HG03342 (cell line): ENCODE data around the gene DDX56.
A peak's percentile ranks its signal among the peaks of the same experiment; 100 is the strongest.

Experiments
- ATAC-seq: cut with Tn5 transposase; IDR thresholded peaks from one replicate; pipeline ENCODE4 v1.9.1; 2021; ENCODE audit warnings: mild to moderate bottlenecking, moderate library complexity; ENCODE audit not compliant: unreplicated experiment

Gene DDX56

DNA sequence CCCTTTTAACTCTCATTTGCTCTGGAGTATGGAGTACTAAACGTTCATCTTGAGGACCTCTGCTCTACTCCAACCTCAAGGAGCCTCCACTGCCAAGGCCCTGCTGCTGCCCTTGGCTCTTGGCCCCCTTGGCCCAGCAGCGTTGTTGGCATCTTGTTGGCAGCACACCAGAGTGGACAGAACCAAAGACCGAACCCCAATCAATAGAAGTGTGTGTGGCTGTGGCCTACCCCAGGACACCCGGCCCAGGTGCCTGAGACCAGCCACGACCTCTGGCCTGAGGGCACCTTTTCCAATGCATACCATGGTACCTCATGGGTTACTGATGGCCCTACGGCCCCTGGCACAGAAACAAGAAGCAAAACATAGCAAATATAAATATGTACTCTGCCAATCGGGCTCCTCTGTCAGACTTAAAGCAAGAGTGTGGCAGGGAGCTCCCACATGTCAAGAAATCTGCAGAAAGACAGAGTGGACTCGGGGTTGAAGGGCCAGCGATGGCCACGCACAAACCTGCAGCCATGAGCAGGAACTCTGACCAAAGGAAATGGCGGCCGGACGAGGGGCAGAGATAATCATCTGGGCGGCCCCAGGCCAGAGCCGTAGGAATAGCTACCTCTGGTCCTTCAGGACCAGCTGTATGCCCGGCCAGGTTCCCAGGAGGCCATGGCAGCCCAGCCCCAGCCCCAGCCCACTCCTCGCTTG lies 35.5 kb downstream of the DDX56 start:
- no peak for ATAC-seq

DNA sequence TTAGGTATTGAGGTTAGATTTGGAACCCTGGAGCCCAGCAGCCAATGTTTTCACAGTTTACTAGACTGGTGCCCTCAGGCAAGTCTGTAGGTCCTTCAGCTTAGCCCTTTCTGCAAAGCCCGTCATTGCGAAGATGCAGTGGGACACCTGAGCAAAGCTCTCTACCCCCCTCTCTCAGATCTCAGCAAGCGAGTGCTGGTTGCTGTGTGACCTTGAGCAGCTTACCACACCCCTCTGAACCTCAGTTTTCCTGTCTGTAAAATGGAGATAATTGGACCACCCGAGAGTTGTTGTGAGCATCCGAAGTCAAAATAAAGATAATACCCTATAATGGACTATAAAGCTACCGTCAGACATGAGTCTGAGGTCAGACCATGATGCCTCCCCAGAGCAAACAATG lies 36.3 kb downstream of the DDX56 start:
- ATAC-seq = no peak

DNA sequence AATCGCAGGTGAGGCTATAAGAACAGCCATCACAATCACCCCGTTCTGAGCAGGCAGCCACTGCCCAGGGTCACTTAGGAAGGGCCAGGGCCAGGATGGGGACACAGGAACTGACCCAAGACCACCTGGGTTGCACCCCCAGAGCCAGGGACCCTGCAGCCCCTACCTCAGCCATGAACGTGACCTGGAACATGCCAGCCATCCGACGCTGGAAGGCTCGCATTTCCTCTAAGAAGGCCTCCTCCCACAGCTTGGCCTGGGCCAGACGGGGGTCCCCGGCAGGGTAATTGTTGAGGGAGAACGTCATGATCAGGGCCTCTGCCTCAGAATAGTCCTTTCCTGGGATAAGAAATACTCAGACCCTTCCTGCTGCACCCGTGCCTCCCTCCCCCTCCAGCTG lies 37.6 kb downstream of the DDX56 start:
- ATAC-seq = no peak

DNA sequence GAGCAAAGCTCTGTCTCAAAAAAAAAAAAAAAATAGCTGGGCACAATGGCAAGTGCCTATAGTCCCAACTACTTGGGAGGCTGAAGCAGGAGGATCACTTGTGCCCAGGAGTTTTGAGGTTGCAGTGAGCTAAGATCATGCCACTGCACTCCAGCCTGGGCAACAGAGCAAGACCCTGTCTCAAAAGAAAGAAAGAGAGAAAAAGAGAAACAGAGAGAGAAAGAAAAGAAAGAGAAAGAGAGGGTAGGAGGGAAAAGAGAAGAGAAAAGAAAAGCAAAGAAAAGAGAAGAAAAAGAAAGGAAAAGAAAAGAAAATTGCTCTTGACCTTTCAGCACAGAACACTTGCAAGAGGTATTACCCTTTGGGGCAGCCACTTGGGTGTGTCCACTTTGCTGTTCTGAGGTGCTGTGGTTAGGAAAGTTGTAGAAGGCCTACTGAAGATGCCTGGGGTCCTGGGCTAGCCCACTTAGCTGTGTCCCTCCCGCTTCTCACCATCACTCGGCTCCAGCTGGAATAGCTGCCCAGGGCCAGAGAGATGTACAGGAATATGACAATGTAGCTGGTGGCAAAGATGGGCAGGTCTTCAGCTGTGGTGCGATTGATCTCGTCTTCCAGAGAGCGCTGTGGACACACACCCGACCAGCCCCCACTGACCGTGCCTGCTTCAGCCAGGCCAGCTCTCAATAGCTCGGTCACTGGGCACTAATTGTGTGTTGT lies 38.2 kb downstream of the DDX56 start:
- ATAC-seq = no peak

DNA sequence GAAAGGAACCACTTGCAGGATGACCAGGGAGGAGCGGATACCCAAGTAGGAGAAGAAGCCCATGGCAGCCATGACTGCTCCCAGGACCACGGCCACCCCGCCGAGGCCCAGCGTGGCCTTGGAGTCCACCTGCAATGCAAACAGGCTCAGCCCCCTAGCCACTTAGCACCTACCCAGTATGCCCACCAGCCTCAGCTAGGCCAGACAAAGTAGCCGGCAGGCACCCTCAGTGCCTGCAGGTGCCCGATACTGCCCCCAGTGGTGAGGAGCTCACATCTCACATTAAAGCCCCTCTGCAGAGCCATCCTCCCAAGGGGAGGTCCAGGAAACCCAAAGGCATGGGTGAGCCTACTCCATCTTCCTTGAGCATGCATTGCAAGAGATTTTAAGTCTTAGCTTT lies 39.2 kb downstream of the DDX56 start:
- peak; percentile 64 for ATAC-seq

DNA sequence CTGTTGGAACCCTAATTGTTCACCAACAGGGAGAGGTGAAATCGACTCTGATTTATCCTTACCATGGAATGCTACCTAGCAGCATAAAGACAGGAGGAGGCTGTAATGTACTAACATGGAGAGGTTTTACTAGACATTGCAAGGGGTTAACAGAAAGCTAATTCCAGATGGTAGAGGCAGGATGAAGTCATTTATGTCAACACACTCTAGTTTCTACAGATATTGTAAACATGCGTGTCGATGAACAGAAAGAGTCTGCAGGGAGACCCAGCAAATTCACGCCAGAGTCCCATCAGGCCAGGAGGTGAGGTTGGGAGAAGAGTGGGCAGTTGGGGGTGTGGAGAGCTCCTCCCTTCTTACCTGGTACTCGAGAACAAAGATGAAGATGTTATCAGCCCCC lies 39.6 kb downstream of the DDX56 start:
- ATAC-seq = no peak

DNA sequence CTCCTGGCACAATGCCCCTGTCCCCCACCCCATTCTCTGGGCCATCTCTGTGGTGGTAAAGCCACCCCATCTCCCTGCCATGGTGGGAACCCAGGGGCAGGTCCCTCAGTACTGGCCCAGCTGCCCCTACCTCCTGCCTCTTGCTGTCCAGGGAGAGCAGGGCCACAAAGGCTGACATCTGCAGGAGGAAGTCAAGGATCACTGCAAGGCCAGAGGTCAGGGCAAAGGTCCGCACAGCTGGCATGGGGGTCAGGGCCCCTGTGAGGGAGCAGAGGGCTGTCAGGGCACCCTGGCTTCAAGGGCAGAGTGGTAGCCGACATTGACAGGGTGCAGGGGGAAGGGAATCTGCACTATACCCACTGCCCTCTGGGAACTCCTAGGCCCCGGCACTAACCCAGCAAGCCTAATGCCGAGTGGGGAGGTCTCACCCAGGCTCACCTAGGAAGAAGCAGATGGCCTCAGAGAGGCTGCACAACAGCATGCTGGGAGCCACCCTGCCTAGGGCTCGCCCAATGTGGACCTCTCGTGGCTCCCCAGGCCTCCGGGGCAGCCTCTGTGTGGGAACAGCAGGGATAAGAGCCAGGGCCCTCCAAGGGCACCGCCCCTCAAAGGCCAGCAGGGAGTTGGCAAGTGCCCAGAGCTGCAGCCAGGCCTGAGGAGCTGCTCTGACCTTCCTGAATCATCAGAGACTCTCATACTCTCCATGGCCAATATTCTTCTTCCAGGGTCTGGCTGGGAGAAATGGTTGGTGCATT lies 40.2 kb downstream of the DDX56 start:
- no peak for ATAC-seq

DNA sequence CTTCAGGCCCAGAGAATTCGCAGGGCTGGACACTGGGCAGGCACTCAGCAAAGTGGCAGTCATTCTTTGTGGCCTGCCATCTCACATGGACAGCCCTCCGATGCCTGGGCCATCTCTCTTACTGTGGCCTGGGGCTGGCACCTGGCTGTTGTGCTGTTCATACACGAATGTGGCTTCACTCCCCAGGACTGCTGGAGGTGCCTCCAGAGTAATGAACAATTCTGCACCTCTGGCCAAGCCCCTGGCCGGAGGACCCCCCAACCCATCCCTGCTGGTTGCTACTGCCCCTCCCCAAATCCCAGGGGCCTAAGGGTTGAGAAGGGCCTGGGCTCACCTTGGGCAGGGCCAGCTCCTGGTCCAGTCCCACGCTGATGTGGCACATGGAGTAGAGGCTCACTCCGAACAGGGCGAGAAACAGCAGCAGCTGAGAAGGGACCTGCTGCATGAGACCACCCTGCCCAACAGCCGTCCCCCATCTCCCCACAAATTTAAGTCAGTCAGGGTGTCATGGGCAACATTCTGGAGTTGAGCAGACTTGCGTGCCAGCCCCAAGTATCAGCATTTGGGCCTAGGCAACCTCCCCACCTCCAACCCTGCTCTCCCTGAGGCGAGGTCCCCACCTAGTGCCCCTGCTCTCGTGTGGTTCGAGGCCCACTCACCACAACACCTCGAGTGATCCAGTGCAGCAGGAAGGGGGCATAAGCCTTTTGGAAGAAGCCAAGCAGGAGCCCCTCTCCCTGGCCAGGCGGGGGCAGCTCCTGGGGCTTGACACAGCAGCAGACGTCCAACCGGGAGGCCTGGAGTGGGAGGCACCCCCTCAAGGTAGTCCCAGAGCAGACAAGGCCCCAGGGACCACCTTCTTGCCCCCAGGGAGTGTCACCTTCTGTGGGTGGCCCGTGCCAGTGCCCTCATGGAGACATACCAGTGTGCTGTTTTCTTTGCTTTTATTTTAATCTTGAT lies 42.0 kb downstream of the DDX56 start:
- ATAC-seq = no peak

DNA sequence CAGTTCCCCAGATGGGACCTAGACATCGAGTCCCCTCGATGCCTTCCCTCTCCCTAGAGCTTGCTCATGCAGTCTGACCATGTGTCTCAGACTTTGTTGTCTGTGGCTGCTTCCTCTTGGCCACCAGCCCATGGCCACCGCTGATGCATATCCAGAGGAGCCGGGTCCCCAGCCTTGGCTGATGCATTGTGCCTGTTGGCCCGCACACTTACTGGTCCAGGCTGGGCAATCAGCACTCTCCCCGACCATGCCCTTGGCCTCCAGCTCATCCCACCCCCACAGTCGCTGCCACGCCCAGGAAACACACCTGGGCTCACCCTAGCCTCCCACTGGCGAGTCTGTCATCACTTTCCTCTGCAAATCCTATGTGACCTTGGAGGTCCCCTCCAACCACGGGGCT lies 42.7 kb downstream of the DDX56 start:
- no peak for ATAC-seq

DNA sequence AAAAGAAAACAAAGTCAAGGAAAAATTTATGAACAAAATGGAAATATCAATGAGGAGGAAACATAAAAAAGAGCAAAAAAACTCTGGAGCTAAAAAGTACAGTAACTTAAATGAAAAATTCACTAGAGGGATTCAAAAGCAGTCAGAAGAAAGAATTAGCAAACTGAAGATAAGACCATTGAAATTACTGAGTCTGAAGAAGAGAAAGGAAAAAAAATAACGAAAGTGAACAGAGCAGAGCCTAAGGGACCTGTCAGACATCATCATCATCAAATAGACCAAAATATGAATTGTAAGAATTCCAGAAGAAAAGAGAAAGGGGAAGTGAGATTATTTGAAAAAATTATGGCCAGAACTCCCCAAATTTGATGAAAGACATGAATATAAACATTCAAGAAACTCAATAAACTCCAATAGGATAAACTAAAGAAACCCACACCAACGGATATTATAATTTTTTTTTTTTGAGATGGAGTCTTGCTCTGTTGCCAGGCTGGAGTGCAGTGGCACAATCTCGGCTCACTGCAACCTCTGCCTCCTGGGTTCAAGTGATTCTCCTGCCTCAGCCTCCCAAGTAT lies 48.8 kb downstream of the DDX56 start:
- ATAC-seq = no peak

DNA sequence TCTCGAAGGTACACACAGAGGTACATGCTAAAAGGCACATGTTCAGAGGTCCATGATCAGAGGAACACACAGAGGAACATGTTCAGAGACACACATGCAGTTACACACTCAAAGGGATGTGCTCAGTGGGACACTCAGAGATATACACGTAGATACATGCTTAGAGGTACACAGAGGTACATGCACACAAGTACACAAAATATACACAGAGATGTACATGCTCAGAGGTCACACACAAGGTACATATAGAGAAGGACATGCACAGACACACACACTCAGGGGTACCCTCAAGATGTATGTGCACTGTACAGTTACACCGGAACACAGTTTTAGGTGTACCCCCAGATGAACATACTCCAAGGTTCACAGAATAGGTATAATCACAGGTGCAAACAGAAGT lies 51.4 kb downstream of the DDX56 start:
- no peak for ATAC-seq

DNA sequence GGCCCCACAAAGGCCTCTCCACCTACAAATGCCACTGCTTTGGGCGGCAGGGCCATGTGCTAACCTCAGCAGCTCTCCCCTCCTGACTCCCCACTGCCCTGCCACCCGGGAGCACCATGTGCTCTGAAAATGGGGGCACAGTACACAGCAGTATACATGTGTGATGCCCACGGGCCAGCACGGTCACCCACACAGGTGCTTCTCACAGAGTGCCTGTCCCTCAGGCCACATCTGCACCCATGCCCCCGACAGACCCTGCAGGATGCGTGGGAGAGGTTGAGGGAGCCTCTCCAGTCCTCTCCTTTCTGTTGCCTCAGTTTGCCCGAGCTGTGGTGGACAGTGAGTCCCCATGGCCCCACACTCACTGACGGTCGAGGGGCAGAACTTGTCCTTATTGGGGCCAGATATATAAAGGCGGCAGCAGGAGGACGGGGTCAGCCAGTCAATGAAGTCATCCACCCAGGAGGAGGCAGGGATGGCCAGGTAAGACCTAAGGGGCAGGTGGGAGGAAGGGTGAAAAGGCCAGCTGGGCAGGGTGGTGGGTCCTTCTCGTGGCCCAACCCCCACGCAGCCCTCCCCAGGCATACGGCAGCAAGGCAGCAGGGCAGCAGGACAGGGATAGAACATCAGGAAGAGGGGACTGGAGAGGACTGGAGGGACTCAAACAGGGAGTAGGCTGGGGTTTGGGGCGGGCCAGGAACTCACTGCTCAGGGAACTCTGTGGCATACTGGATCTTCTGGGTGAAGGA lies 52.2 kb downstream of the DDX56 start:
- no peak for ATAC-seq

DNA sequence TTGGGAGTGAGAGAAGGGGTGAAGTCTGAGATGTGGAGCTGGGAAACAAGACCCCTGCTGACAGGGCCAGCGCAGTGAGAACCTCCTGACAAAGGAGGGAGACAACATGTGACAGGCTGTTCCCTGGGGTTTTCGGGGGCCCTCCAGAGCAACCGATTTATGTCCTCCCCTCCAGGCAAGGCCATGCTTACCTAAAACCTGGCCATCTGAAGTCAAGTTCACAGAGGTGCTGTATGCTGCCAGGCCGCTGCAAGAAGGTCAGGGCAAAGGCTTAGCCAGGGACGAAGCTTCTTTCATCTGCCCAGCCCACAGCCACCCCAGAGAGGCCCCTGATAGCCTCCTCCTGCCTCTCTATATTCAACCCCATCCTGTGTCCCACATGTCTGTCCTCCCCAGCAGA lies 53.1 kb downstream of the DDX56 start:
- no peak for ATAC-seq

DNA sequence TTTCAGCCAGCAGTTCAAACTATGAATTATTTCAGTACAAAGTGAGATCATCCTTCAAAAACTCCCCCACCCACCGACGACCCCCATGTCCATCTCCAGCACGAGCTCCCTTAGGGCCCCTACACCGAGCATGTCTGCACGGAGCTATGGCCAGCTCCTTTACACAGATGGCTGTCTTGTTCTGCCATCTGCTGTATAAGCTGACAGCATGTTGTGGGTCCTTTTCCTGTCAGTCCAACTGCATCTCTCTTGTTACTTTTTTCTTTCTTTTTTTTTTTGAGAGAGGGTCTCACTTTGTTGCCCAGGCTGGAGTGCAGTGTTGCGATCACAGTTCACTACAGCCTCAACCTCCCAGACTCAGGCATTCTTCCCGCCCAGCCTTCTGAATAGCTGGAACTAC lies 54.2 kb downstream of the DDX56 start:
- ATAC-seq = no peak

DNA sequence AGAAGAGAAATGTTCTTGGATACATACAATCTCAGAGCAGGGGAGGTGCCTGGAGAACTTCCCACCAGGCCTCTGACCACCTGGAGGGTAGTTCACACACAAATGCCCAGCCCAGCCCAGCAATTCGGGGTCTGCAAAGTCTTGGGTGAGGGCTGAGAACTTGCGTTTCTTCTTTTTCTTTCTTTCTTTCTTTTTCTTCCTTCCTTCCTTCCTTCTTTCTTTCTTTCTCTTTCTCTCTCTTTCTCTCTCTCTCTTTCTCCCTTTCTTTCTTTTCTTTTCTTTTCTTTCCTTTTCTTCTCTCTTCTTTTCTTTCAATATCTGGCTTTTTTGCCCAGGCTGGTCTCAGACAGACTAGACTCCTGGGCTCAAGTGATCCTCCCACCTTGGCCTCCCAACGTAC lies 54.9 kb downstream of the DDX56 start:
- ATAC-seq = no peak

DNA sequence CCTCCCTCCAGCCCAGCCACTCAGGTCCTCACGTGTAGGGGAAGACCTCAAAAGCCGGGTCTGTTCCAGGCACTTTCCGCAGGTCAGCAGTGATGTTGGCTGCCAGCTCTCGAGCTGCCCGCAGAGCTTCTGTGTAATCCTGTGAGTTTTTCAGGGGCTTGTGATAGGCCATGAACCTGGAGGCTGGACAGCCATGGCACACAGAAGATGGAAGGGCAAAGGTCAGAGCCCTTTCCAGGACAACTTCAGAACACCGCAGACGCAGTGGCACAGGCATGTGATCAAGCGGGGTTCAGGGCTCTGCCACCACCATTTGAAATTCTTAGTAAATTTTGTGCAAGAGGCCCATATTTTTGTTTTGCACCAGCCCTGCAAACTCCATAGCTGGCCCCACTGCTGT lies 56.5 kb downstream of the DDX56 start:
- ATAC-seq = no peak
